ENCODE data around the gene TSHR.

The TSHR gene

GRCh38 chr14:81193924-81194633 is 238.7 kb downstream of the TSHR start:
- no peak for DNase-seq
